ENCODE data around the gene CEBPG.

The CEBPG gene

DNA sequence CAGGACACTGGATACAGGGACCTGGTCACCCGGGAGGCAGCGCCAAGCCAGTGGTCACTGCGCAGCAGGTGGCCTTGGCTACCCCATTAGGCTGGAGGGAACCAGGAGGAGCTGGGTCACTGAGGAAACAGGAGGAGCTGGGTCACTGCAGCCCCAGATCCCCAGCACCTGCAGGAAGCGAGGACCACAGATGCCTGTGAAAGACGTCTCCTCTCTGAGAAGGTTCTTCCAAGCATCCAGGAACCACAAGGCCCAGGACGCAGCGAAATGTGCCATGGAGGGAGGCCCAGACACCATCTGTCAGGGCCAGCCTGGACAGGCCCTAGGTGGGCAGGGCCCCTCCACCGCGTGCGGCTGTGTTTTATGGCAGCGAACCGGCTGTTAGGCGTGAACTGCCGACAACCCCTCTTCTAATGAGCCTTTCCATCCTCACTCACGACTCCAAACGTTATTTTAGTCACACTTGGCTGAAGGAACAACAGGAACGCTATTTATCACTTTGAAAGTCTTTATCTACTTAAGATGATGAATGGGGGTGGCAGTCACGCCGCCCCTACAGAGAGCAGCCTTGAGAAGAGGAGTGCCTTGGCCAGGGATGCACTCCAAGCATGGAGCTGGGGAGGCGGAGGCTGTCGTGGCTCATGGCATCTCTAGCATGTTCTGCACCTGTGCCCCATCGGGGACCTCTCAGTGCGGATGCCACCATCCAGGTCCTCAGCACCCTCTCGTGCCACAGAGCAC is 53.3 kb downstream of the CEBPG start:
- DNase-seq (ENCODE audit: low read depth): no peak
- no peak overlapping the region for H3K4me3 ChIP-seq (ENCODE audit: low read depth, low read length)
- TF ChIP-seq, protein P1, sequence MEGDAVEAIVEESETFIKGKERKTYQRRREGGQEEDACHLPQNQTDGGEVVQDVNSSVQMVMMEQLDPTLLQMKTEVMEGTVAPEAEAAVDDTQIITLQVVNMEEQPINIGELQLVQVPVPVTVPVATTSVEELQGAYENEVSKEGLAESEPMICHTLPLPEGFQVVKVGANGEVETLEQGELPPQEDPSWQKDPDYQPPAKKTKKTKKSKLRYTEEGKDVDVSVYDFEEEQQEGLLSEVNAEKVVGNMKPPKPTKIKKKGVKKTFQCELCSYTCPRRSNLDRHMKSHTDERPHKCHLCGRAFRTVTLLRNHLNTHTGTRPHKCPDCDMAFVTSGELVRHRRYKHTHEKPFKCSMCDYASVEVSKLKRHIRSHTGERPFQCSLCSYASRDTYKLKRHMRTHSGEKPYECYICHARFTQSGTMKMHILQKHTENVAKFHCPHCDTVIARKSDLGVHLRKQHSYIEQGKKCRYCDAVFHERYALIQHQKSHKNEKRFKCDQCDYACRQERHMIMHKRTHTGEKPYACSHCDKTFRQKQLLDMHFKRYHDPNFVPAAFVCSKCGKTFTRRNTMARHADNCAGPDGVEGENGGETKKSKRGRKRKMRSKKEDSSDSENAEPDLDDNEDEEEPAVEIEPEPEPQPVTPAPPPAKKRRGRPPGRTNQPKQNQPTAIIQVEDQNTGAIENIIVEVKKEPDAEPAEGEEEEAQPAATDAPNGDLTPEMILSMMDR (IDR thresholded peaks at IDR 0.05; ENCODE audit: control insufficient read depth, extremely low read depth, insufficient read depth): no peak

DNA sequence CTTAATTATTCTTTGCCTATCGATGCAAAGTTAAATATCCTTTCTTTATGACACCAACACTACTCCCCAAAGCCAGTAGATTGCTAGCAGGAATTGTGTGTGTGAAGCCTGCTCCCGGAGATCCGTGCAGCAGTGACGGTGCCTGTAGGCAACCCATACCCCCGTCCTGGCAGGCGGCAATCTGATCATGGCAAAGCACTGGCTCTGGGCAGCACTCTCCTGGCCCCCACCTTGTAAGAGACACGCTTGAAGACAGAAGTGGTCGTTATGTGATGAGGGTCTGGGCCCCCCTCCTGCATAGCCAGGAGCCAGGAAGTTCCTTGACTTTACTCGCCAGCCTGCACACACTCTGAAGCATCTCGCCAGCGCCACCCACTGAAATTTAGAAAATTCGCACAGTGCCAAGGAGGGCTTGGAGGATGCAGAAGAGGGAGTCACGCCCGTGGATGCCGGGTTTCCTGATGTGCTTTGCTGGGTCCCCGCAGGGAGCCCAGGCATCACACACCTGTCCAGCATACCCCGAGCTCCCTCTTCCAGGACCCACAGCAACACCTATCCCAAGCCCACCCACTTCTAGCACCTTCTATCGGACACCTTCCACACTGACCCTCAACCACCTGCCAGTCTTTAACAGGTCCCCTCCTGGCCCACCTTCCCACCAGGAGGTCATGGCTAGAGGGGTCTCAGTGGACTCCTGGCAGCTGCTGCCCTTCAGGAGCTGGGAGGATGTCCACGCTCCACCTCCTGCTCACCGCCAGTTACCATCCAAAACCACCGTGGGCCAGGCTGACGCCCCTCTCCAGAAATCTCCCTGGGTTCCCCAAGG is 54.5 kb downstream of the CEBPG start:
- DNase-seq (ENCODE audit: low read depth): no peak
- TF ChIP-seq, protein P1 (IDR thresholded peaks at IDR 0.05; ENCODE audit: control insufficient read depth, extremely low read depth, insufficient read depth): no peak
- H3K4me3 ChIP-seq (ENCODE audit: low read depth, low read length): no peak overlapping the region

DNA sequence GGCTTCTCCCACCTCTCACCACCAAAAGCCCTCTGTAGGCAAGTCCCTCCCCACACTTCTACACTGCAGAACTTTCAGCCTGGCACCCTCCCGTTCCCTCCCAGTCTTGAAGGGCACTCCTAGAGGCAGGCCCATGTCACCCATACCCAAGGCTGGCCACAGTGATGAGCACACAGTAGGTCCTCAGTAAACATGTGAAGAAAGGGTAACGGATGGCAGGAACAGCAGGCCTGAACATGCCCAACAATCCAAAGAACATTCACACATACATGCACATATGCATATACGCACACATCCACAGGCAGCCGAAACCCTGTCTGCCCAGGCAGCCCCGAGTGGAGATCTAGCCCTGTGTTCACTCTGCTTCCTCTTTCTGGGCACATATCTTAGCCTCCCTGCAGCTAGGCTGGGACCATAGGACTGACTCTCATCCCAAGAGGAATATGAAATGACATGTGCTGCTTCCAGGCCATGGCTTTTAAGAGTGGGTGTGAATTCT is 55.2 kb downstream of the CEBPG start:
- no peak overlapping the region for H3K4me3 ChIP-seq (ENCODE audit: low read depth, low read length)
- TF ChIP-seq, protein P1 (IDR thresholded peaks at IDR 0.05; ENCODE audit: control insufficient read depth, extremely low read depth, insufficient read depth): no peak
- no peak for DNase-seq (ENCODE audit: low read depth)

DNA sequence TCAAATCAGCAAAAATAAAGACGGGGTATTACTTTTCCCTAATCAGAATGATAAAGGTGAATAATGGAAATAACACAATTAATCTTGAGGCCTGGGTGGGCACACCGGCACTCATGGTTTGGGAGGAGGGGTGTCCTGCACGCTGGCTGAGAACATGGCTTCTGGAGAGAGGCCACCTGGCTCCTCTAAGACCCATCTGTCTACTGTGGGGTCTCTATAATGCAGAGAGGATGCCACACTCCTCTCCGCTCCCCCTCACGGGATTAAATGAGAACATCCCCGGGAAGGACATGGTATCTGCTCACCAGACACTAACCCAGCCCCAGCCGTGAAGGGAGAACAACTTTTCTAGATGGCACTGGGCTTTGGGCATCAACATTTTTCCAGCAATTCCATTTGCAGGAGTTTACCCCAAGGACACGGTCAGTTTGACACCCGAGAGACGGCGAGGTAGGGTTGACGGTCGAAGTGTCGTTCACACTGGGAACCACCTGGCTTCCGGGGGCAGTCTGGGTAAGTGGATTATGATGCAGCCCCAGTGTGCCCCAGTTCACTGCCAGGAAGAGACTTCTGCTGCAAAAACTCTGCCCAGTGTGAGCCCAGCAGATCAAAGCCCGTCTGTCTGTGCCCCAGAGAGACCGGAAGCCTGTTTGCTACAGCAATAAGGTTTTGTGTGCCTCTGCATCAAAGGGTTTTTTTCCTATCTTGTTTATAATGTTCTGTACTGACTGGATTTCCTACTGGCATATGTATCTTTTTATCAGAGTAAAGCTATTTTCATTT is 56.6 kb downstream of the CEBPG start:
- TF ChIP-seq, protein P1 (IDR thresholded peaks at IDR 0.05; ENCODE audit: control insufficient read depth, extremely low read depth, insufficient read depth): no peak
- no peak overlapping the region for H3K4me3 ChIP-seq (ENCODE audit: low read depth, low read length)
- no peak for DNase-seq (ENCODE audit: low read depth)

DNA sequence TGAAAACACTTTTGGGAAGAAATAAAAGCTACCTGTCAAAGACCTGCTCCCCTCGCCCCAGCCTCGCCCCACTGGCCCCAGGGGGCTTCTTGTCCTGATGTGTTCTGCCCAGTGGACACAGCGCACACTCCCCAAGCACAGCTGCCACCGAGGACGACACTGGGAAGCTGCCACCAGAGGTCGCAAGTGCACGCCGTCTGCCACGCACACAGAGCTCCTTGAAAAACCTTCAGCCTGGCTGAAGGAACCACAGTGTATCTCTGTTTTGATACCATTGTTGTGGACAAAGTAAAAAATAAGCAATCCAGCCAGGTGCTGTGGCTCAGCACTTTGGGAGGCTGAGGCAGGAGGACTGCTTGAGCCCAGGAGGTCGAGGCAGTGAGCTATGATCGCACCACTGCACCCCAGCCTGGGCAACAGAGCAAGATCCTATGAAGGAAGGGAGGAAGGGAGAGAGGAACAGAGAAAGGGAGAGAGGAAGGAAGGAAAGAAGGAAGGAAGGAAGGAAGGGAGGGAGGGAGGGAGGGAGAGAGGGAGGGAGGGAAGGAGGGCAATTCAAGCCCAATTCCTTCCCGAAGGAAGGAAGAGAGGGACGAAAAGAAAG is 57.3 kb downstream of the CEBPG start:
- peak; percentile 25 for DNase-seq (ENCODE audit: low read depth)
- TF ChIP-seq, protein P1 (IDR thresholded peaks at IDR 0.05; ENCODE audit: control insufficient read depth, extremely low read depth, insufficient read depth): peak; percentile 98
- no peak overlapping the region for H3K4me3 ChIP-seq (ENCODE audit: low read depth, low read length)

DNA sequence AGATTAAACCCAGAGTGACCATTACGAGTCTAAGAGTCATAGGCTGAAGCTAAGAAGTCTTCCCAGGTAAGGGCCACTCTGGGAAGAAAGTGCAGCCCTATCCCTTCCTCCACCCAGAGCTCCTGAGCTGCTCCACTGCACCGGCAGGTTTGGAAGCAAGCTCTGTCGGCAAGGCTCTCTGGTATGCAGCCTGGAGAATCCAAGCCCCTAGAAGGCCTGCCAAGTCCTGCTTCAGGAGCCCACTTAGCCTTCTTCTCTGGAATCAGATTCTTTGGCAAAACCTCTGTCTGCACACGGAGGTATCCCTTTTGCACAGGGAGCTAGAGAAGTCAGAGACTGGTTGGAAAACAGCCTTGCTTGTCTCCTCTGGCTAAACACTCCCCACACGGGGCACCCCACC is 58.5 kb downstream of the CEBPG start:
- TF ChIP-seq, protein P1 (IDR thresholded peaks at IDR 0.05; ENCODE audit: control insufficient read depth, extremely low read depth, insufficient read depth): no peak
- H3K4me3 ChIP-seq (ENCODE audit: low read depth, low read length): no peak overlapping the region
- DNase-seq (ENCODE audit: low read depth): no peak
